ENCODE data around the gene ITPRIPL2.

- TF ChIP-seq CTCF (IDR thresholded peaks at IDR 0.05) (no peak), POLR2A (IDR thresholded peaks at IDR 0.05) (no peak)
Measured at GRCh38 chr16:19116711-19117449, 3.1 kb downstream of the ITPRIPL2 start.
